ENCODE measurements around the gene MAGEA4. TPM values are rescaled to one million over a fixed set of nuclear protein-coding genes. Genes with fewer than 3 reads are reported as not detected.

The MAGEA4 gene
- total RNA-seq, 1 donor from 2014 or later, result not detected

DNA sequence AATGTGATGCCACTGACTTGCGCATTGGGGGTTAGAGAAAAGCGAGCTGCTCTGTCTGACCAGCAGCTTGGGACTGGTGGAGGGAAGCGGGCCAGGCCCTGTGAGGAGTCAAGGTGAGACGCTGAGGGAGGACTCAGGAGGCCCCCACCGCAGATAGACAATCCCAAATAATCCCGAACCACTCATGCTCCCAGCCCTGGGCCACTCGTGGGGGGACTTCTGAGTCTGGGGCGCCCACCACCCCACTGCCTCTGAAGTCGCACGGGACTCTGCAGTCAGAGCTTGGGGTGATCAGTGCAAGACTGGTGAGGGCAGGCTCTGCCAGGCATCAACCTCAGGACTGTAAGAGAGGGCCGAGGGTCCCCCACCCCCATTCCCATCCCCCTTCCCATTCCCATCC, 6.9 kb downstream of the MAGEA4 start:
- Histone ChIP-seq H3K4me1 (no peaks in the 10 kb centered on the region), H3K27ac (no peak overlapping the region), H3K4me3 (no peak overlapping the region), H3K9me3 (no peaks in the 10 kb centered on the region), H3K27me3 (ENCODE audit: low read depth) (no peaks in the 10 kb centered on the region), H3K36me3 (no peaks in the 10 kb centered on the region)
- no peak for DNase-seq
- intact Hi-C loops (cut with DNase I), result no loop called here
- no peak for ATAC-seq
- TF ChIP-seq, protein P1, sequence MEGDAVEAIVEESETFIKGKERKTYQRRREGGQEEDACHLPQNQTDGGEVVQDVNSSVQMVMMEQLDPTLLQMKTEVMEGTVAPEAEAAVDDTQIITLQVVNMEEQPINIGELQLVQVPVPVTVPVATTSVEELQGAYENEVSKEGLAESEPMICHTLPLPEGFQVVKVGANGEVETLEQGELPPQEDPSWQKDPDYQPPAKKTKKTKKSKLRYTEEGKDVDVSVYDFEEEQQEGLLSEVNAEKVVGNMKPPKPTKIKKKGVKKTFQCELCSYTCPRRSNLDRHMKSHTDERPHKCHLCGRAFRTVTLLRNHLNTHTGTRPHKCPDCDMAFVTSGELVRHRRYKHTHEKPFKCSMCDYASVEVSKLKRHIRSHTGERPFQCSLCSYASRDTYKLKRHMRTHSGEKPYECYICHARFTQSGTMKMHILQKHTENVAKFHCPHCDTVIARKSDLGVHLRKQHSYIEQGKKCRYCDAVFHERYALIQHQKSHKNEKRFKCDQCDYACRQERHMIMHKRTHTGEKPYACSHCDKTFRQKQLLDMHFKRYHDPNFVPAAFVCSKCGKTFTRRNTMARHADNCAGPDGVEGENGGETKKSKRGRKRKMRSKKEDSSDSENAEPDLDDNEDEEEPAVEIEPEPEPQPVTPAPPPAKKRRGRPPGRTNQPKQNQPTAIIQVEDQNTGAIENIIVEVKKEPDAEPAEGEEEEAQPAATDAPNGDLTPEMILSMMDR (IDR thresholded peaks at IDR 0.05), result no peak

DNA sequence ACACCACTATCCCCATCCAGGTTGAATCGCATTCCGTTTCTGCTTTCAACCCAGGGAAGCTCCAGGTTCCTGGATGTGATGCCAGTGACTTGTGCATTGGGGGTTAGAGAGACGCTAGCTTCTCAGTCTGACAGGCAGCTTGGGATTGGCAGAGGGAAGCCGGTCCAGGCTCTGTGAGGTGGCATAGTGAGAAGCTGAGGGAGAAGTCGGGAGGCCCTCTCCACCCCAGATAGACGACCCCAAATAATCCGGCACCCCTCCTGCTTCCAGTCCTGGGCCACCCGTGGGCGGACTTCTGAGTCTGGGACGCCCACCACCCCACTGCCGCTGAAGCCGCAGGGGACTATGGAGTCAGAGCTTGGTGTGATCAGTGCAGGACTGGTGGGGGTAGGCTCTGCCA, 7.4 kb downstream of the MAGEA4 start:
- Histone ChIP-seq H3K27ac (no peak overlapping the region), H3K36me3 (no peaks in the 10 kb centered on the region), H3K27me3 (ENCODE audit: low read depth) (no peaks in the 10 kb centered on the region), H3K9me3 (no peaks in the 10 kb centered on the region), H3K4me3 (no peak overlapping the region), H3K4me1 (no peaks in the 10 kb centered on the region)
- ATAC-seq, result no peak
- TF ChIP-seq, protein P1 (IDR thresholded peaks at IDR 0.05), result no peak
- no peak for DNase-seq
- intact Hi-C loops (cut with DNase I), result no loop called here

DNA sequence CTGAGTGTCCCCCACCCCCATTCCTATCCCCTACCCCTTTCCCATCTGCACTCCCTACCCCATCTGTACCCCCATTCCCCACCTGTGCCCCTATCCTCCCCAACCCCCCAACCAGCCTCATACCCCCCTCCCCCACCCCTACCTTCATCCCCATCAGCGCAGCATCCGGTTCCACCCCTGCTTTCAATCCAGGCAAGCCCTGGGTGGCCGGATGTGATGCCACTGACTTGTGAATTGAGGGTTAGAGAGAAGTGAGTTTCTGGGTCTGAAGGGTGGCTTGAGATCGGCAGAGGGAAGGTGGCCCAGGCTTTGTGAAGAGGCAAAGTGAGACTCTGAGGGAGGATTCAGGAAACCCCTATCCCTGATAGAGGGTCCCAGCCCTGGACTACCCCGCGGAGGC, 7.8 kb downstream of the MAGEA4 start:
- no peak for ATAC-seq

DNA sequence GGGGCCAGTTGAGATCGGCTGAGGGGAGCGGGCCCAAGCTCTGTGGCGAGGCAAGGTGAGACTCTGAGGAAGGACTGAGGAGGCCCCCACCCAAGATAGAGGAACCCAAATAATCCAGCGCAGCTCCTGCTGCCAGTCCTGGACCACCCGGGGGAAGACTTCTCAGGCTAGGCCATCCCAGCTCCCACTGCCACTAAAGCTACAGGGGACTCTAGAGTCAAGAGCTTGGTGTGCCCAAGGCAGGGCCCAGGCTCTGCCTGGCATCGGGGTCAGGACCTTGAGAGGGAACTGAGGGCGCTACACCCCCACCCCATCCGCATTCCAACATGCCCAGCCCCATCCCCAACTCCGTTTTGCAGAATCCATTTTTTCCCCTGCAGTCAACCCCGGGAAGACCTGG, 8.6 kb downstream of the MAGEA4 start:
- Histone ChIP-seq H3K4me3 (no peak overlapping the region), H3K9me3 (no peaks in the 10 kb centered on the region), H3K27me3 (ENCODE audit: low read depth) (no peaks in the 10 kb centered on the region), H3K27ac (no peak overlapping the region), H3K4me1 (no peaks in the 10 kb centered on the region), H3K36me3 (no peaks in the 10 kb centered on the region)
- ATAC-seq (no peak), DNase-seq (no peak)
- intact Hi-C loops (cut with DNase I), result no loop called here
- TF ChIP-seq, protein P1 (IDR thresholded peaks at IDR 0.05), result no peak

More for the DNA sequence above, 7.8 kb downstream of the MAGEA4 start:
- intact Hi-C loops (cut with DNase I), result no loop called here
- H3K4me1 ChIP-seq, result no peaks in the 10 kb centered on the region
- no peak for DNase-seq
- no peaks in the 10 kb centered on the region for H3K36me3 ChIP-seq
- H3K27ac ChIP-seq, result no peak overlapping the region
- H3K4me3 ChIP-seq, result no peak overlapping the region
- H3K9me3 ChIP-seq, result no peaks in the 10 kb centered on the region
- TF ChIP-seq, protein P1 (IDR thresholded peaks at IDR 0.05), result no peak
- H3K27me3 ChIP-seq (ENCODE audit: low read depth), result no peaks in the 10 kb centered on the region

DNA sequence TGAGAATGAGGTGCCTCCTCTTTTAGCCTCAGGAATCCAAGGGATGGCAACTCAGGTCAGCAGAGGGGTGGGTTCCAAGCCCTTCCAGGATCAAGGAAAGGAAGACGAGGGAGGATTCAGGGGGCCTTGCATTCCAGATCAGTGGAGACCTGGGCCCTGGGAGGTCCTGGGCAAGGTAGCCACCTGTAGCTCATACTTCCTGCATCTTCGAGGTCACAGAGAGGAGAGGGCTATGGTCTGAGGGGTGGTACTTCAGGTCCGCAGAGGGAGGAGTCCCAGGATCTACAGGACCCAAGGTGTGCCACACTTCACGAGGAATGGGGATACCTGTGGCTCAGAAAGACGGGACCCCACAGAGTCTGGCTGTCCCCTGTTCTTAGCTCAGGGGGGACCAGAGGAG, 9.2 kb downstream of the MAGEA4 start:
- Histone ChIP-seq H3K4me3 (no peak overlapping the region), H3K36me3 (no peaks in the 10 kb centered on the region), H3K4me1 (no peaks in the 10 kb centered on the region), H3K27ac (no peak overlapping the region), H3K27me3 (ENCODE audit: low read depth) (no peaks in the 10 kb centered on the region), H3K9me3 (no peaks in the 10 kb centered on the region)
- intact Hi-C loops (cut with DNase I), result no loop called here
- DNase-seq (no peak), ATAC-seq (no peak)
- TF ChIP-seq, protein P1 (IDR thresholded peaks at IDR 0.05), result no peak

DNA sequence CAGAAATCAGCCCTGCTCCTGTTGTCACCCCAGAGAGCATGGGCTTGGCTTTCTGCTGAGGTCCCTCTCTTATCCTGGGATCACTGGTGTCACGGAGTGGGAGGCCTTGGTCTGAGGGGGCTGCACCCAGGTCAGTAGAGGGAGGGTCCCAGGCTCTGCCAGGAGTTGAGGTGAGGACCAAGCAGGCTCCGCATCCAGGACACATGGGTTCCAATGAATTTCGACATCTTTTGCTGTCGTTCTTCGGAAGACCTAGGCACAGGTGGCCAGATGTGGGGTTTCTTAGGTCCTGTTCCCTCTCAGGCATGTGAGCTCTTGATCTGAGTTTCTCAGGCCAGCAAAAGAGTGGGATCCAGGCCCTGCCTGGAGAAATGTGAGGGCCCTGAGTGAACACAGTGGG, 10.0 kb downstream of the MAGEA4 start:
- intact Hi-C loops (cut with DNase I), result no loop called here
- DNase-seq (no peak), ATAC-seq (no peak)
- TF ChIP-seq, protein P1 (IDR thresholded peaks at IDR 0.05), result no peak
- no peak overlapping the region for H3K4me3 ChIP-seq
- H3K36me3 ChIP-seq, result no peaks in the 10 kb centered on the region
- H3K4me1 ChIP-seq, result no peaks in the 10 kb centered on the region
- H3K27ac ChIP-seq, result no peak overlapping the region
- no peaks in the 10 kb centered on the region for H3K9me3 ChIP-seq
- H3K27me3 ChIP-seq (ENCODE audit: low read depth), result no peaks in the 10 kb centered on the region
